GM19328 (cell line): ENCODE results near the gene PURA.
"Not testable (repeated sequence)": the region's sequence is repeated elsewhere in the genome, so short reads cannot be mapped to it uniquely, and the experiment has no call there.

Experiments used
- ATAC-seq: cut with Tn5 transposase; IDR thresholded peaks from one replicate; pipeline ENCODE4 v1.9.1; 2021; ENCODE audit warnings: mild to moderate bottlenecking, moderate library complexity; ENCODE audit not compliant: unreplicated experiment

Gene PURA

GRCh38 chr5:140134277-140134935 lies 20.5 kb downstream of the PURA start:
- ATAC-seq = no peak

- no peak for ATAC-seq
These were observed 21.2 kb downstream of the PURA start for GRCh38 chr5:140135127-140135526.

- no peak for ATAC-seq
These were observed 22.7 kb downstream of the PURA start for GRCh38 chr5:140136624-140137023.

- no peak for ATAC-seq
These were observed 26.5 kb downstream of the PURA start for GRCh38 chr5:140140435-140140834.

- ATAC-seq = no peak
These were observed 27.3 kb downstream of the PURA start for GRCh38 chr5:140141241-140141640.

- no peak for ATAC-seq
These were observed 28.3 kb downstream of the PURA start for GRCh38 chr5:140142246-140142645.

- no peak for ATAC-seq
These were observed 28.9 kb downstream of the PURA start for GRCh38 chr5:140142856-140143255.

GRCh38 chr5:140143521-140144258 lies 29.8 kb downstream of the PURA start:
- no peak for ATAC-seq

GRCh38 chr5:140145256-140145655 lies 31.3 kb downstream of the PURA start:
- no peak for ATAC-seq

- no peak for ATAC-seq
These were observed 32.1 kb downstream of the PURA start for GRCh38 chr5:140145818-140146522.

- no peak for ATAC-seq
These were observed 32.6 kb downstream of the PURA start for GRCh38 chr5:140146523-140146842.

- no peak for ATAC-seq
These were observed 33.6 kb downstream of the PURA start for GRCh38 chr5:140147460-140147859.

- no peak for ATAC-seq
These were observed 34.6 kb downstream of the PURA start for GRCh38 chr5:140148508-140148907.

GRCh38 chr5:140150201-140150600 lies 36.3 kb downstream of the PURA start:
- ATAC-seq = no peak

- no peak for ATAC-seq
These were observed 37.5 kb downstream of the PURA start for GRCh38 chr5:140151144-140152021.

- ATAC-seq = no peak
These were observed 38.4 kb downstream of the PURA start for GRCh38 chr5:140152022-140152999.

- ATAC-seq = no peak
These were observed 39.3 kb downstream of the PURA start for GRCh38 chr5:140153255-140153654.

GRCh38 chr5:140153905-140154304 lies 40.0 kb downstream of the PURA start:
- no peak for ATAC-seq

- ATAC-seq = not testable (repeated sequence)
These were observed 40.9 kb downstream of the PURA start for GRCh38 chr5:140154710-140155381.
